HTERT RPE-1 (cell line): ENCODE data around the gene COX8C.

Experiments used
- in situ Hi-C: fragments of 300-500 bp; cut with MboI; formaldehyde crosslinking; loops from 4 replicates; pipeline ENCODE4 v1.14.3; 2020; ENCODE audit warnings: low sequenced_read_pairs

The COX8C gene

GRCh38 chr14:93346926-93347721 is at the start of gene COX8C:
COX8C (plus strand) TSS chr14:93347182; CDS start chr14:93347269, 87 bp downstream.
- in situ Hi-C loops = no loop called here

GRCh38 chr14:93299416-93299815 is 47.6 kb upstream of the COX8C start:
- in situ Hi-C loops = no loop called here

- in situ Hi-C loops = no loop called here
These were observed 47.1 kb upstream of the COX8C start for GRCh38 chr14:93299866-93300265.

GRCh38 chr14:93301821-93302447 is 45.0 kb upstream of the COX8C start:
- in situ Hi-C loops = no loop called here

GRCh38 chr14:93302688-93303581 is 44.0 kb upstream of the COX8C start:
- in situ Hi-C loops = no loop called here

- in situ Hi-C loops = no loop called here
These were observed 43.3 kb upstream of the COX8C start for GRCh38 chr14:93303659-93304058.

GRCh38 chr14:93304771-93305170 is 42.2 kb upstream of the COX8C start:
- in situ Hi-C loops = no loop called here

- in situ Hi-C loops = no loop called here
These were observed 41.1 kb upstream of the COX8C start for GRCh38 chr14:93305725-93306418.

GRCh38 chr14:93306812-93307211 is 40.2 kb upstream of the COX8C start:
- in situ Hi-C loops = no loop called here

GRCh38 chr14:93308686-93309345 is 38.2 kb upstream of the COX8C start:
- in situ Hi-C loops = no loop called here

GRCh38 chr14:93309427-93309966 is 37.5 kb upstream of the COX8C start:
- in situ Hi-C loops = no loop called here

- in situ Hi-C loops = no loop called here
These were observed 35.9 kb upstream of the COX8C start for GRCh38 chr14:93311082-93311481.

- in situ Hi-C loops = no loop called here
These were observed 31.4 kb upstream of the COX8C start for GRCh38 chr14:93315575-93315974.

- in situ Hi-C loops = no loop called here
These were observed 30.3 kb upstream of the COX8C start for GRCh38 chr14:93316716-93317115.

GRCh38 chr14:93317210-93317874 is 29.6 kb upstream of the COX8C start:
- in situ Hi-C loops = no loop called here

GRCh38 chr14:93317875-93318807 is 28.8 kb upstream of the COX8C start:
- in situ Hi-C loops = no loop called here

GRCh38 chr14:93318927-93319326 is 28.1 kb upstream of the COX8C start:
- in situ Hi-C loops = no loop called here

GRCh38 chr14:93319494-93319893 is 27.5 kb upstream of the COX8C start:
- in situ Hi-C loops = no loop called here
